K562 (cell line): ENCODE measurements around the gene DST. TPM values are rescaled to one million over a fixed set of nuclear protein-coding genes. Genes with fewer than 3 reads are reported as not detected.

Source experiments
- ATAC-seq: fragments of 200-7000 bp; cut with Tn5 transposase; 3 replicates; pipeline ENCODE4 v1.9.1; 2020; ENCODE audit warnings: moderate library complexity
- BruUV-seq: library from RNA; stranded (reverse); fragments of 400-500 nt; replicated peaks from 2 replicates; lab custom pipeline; 2021; lab: Mats Ljungman, UMichigan
- CTCF ChIA-PET: fragments of 300-600 bp; formaldehyde crosslinking; extraction: SDS; loops from one replicate; lab custom pipeline; 2021; ENCODE audit warnings: low intra/inter-chr PET ratio; lab: Yijun Ruan, JAX
- POLR2A ChIA-PET: fragments of 300-600, 350-650 bp; sonication (Branson Sonifier 250); formaldehyde crosslinking; extraction: SDS; loops from one replicate; lab custom pipeline; 2021; ENCODE audit warnings: antibody characterized with exemption, inconsistent platforms; lab: Yijun Ruan, JAX
- DNase-seq, 4 experiments: peaks; one replicate each; pipeline versions ENCODE4 v3.0.0 to v3.0.0-alpha.2; 2011 to 2018; ENCODE audit warnings: low spot score in 3 of 4, mixed read lengths in 3 of 4; ENCODE audit errors: extremely low read depth in 1 of 4
- FAIRE-seq: peaks from 2 replicates; lab custom pipeline; 2011; peaks lifted over from hg19 to GRCh38; lab: Jason Lieb, UNC
- H2AFZ ChIP-seq: 2 replicates; pipeline ENCODE4 v1.6.0; 2011; ENCODE audit warnings: low read depth, low read length, control low read depth, inconsistent platforms
- H3K27ac ChIP-seq: fragments of 200-600 bp; 3 replicates; pipeline ENCODE4 v1.8.0; 2011; ENCODE audit warnings: low read depth, mild to moderate bottlenecking, control low read depth, inconsistent platforms, low read length, moderate library complexity, mixed read lengths; ENCODE audit errors: extremely low read depth
- H3K27me3 ChIP-seq, 2 experiments: fragments of 300-600 bp in 1 of 2; 2 replicates in 1 of 2; 3 replicates in 1 of 2; pipeline versions ENCODE4 v1.6.0 to v1.8.0; 2011; ENCODE audit warnings: inconsistent platforms in 2 of 2, low read length in 2 of 2, mild to moderate bottlenecking in 1 of 2, mixed read lengths in 1 of 2, moderate library complexity in 1 of 2; ENCODE audit not compliant: control insufficient read depth in 2 of 2, insufficient read depth in 2 of 2
- H3K36me3 ChIP-seq: fragments of 300-600 bp; 3 replicates; pipeline ENCODE4 v1.8.0; 2011; ENCODE audit warnings: mild to moderate bottlenecking, low read length, inconsistent platforms; ENCODE audit not compliant: control insufficient read depth, insufficient read depth
- H3K4me1 ChIP-seq, 2 experiments: fragments of 200-600 bp in 1 of 2; replicated peaks in 1 of 2; 2 replicates in 1 of 2; 3 replicates in 1 of 2; pipeline versions ENCODE4 v1.5.1 to v1.8.0; 2011; ENCODE audit warnings: inconsistent platforms in 2 of 2, low read length in 2 of 2, mild to moderate bottlenecking in 1 of 2, mixed read lengths in 1 of 2, moderate library complexity in 1 of 2; ENCODE audit not compliant: control insufficient read depth in 2 of 2, insufficient read depth in 2 of 2
- H3K4me2 ChIP-seq: 2 replicates; pipeline ENCODE4 v1.6.1; 2011; ENCODE audit warnings: low read length, control low read depth, inconsistent platforms, mixed read lengths; ENCODE audit not compliant: insufficient read depth
- H3K4me3 ChIP-seq: fragments of 200-600 bp; sonication (generic), shearing (Covaris generic); 2 replicates; pipeline ENCODE4 v1.5.1; 2016; ENCODE audit warnings: control low read depth, inconsistent platforms
- H3K79me2 ChIP-seq: fragments of 200-600 bp; 3 replicates; pipeline ENCODE4 v1.8.0; 2011; ENCODE audit warnings: low read length, inconsistent platforms; ENCODE audit not compliant: control insufficient read depth, insufficient read depth
- H3K9ac ChIP-seq, 2 experiments: 2 replicates each; pipeline versions ENCODE4 v1.6.0 to v1.6.1; 2011; ENCODE audit warnings: low read depth in 2 of 2, low read length in 2 of 2, control low read depth in 1 of 2, inconsistent platforms in 1 of 2, mild to moderate bottlenecking in 1 of 2, mixed read lengths in 1 of 2; ENCODE audit not compliant: insufficient read depth in 1 of 2
- H3K9me1 ChIP-seq: one replicate; pipeline ENCODE4 v1.6.0; 2011; ENCODE audit warnings: inconsistent platforms, mild to moderate bottlenecking, low read length, moderate library complexity; ENCODE audit not compliant: control insufficient read depth, insufficient read depth
- H3K9me3 ChIP-seq: replicated peaks from 2 replicates; pipeline ENCODE4 v1.5.1; 2011; ENCODE audit warnings: low read depth, low read length, inconsistent platforms; ENCODE audit not compliant: control insufficient read depth, insufficient read depth
- H4K20me1 ChIP-seq: replicated peaks from 2 replicates; pipeline ENCODE4 v1.6.1; 2011; ENCODE audit warnings: low read length, inconsistent platforms, mixed read lengths; ENCODE audit not compliant: control insufficient read depth, insufficient read depth
- CBFA2T2 ChIP-seq: fragments of 450-650 bp; conservative IDR thresholded peaks from 2 replicates; pipeline ENCODE4 v1.6.1; 2017; ENCODE audit warnings: mild to moderate bottlenecking
- FOSL1 ChIP-seq: fragments of 200-800 bp; sonication (Bioruptor generic); conservative IDR thresholded peaks from 2 replicates; pipeline ENCODE4 v1.6.1; 2016; ENCODE audit warnings: missing genetic modification characterization, missing compliant biosample characterization
- FOXA1 ChIP-seq: fragments of 450-650 bp; IDR thresholded peaks from 2 replicates; pipeline ENCODE4 v1.6.1; 2016; ENCODE audit warnings: mild to moderate bottlenecking, borderline replicate concordance
- HEY1 ChIP-seq: fragments of 250-450 bp; sonication (Bioruptor Pico); IDR thresholded peaks from 2 replicates; pipeline ENCODE4 v1.5.0; 2020; ENCODE audit warnings: mild to moderate bottlenecking, moderate library complexity, borderline replicate concordance
- HNRNPL ChIP-seq: fragments of 200-400 bp; formaldehyde crosslinking; IDR thresholded peaks from 2 replicates; pipeline ENCODE4 v1.6.1; 2017; ENCODE audit warnings: low read depth, mild to moderate bottlenecking, low read length
- NFIX ChIP-seq: fragments of 250-450 bp; sonication (Bioruptor Pico); IDR thresholded peaks from 2 replicates; pipeline ENCODE4 v1.4.0; 2020; ENCODE audit warnings: low read depth, mild to moderate bottlenecking, moderate library complexity
- STAT6 ChIP-seq: sonication (generic); formaldehyde crosslinking; IDR thresholded peaks from 2 replicates; pipeline ENCODE4 v1.8.1; 2023; ENCODE audit warnings: mild to moderate bottlenecking, missing genetic modification reagents
- ZNF212 ChIP-seq: fragments of 450-650 bp; formaldehyde crosslinking; IDR thresholded peaks from 2 replicates; pipeline ENCODE4 v1.4.0; 2020; ENCODE audit warnings: mild to moderate bottlenecking
- WGBS: fragments of 100-300 bp; shearing (Covaris generic); methylation state at CpG from one replicate; pipeline ENCODE4 v1.1.6; 2016; ENCODE audit warnings: low coverage, mixed read lengths; ENCODE audit not compliant: insufficient coverage; ENCODE audit errors: missing lambda C conversion rate; 5-methylcytosine and 5-hydroxymethylcytosine counted together
- in situ Hi-C: fragments of 300-500 bp; cut with MboI; formaldehyde crosslinking; loops from 4 replicates; pipeline ENCODE4 v1.15.0; 2018; ENCODE audit warnings: inconsistent platforms, mixed read lengths
- intact Hi-C: fragments of 100-400 bp; cut with micrococcal nuclease; formaldehyde crosslinking; loops from 2 replicates; pipeline ENCODE4 v1.14.2; 2022
- polyA plus RNA-seq, 8 experiments: library from polyadenylated mRNA; depleted of rRNA in 4 of 8; stranded (reverse) in 5 of 8; unstranded in 3 of 8; fragments of >200 nt; fragmentation: Nextera tagmentation in 2 of 8; fragmentation: Illumina TruSeq in 1 of 8; extraction: Ambion mirVana in 2 of 8; extraction: Trizol in 1 of 8; gene quantifications; 2 replicates each; pipeline versions ENCODE4 v1.2.1 to v1.2.3, GENCODE V29; 2011 to 2014; ENCODE audit warnings: inconsistent platforms in 1 of 8, missing spikeins in 1 of 8
- total RNA-seq, 7 experiments: library from RNA; depleted of rRNA in 6 of 7; stranded (reverse); fragments of >200 nt in 6 of 7; fragmentation: Illumina TruSeq in 2 of 7; extraction: Trizol in 2 of 7; gene quantifications; 2 replicates each; pipeline versions ENCODE4 v1.2.1 to v1.2.3, GENCODE V29; 2011 to 2021; ENCODE audit warnings: low replicate concordance in 1 of 7

The DST gene
- total and polyA plus RNA-seq, 9 of the 15 experiments (the other 6 are each of a cell fraction or from before 2014, with no cell fraction given): 5.2 to 21.9 (median 13.3) TPM

GRCh38 chr6:56521454-56521853 lies 121.2 kb downstream of the DST start:
- peaks cover 3% of the 10 kb centered on the region; the same call in 1 of the 3 replicates for H3K36me3 ChIP-seq
- CTCF ChIA-PET: no interaction called here
- POLR2A ChIA-PET: interaction anchor here (1.0 to 1.6 kb wide), 3 partner anchors 7 to 20 kb away, joined by 3 to 5 read pairs (median 4); no protein-coding TSS in a partner anchor
- H3K4me3 ChIP-seq: no peak overlapping the region
- no peak overlapping the region for H2AFZ ChIP-seq
- FAIRE-seq: no peak
- TF ChIP-seq FOXA1: no peak
- H3K27ac ChIP-seq: no peak overlapping the region
- no peaks in the 10 kb centered on the region for H3K9me1 ChIP-seq
- no peaks in the 10 kb centered on the region for H3K9me3 ChIP-seq
- no peaks in the 10 kb centered on the region; a peak in 1 of 5 replicates for H3K4me1 ChIP-seq
- in situ Hi-C loops: no loop called here
- 69% methylated on average over 2 of the region's 2 CpGs for WGBS
- no peak for ATAC-seq
- H4K20me1 ChIP-seq: no peaks in the 10 kb centered on the region
- H3K9ac ChIP-seq: no peak overlapping the region
- H3K79me2 ChIP-seq: no peaks in the 10 kb centered on the region
- BruUV-seq: no TSS peak
- no peak overlapping the region for H3K4me2 ChIP-seq
- intact Hi-C loops: no loop called here
- DNase-seq: no peak
- no peaks in the 10 kb centered on the region for H3K27me3 ChIP-seq

- ATAC-seq (no peak), FAIRE-seq (no peak), DNase-seq (no peak)
- BruUV-seq: no TSS peak
- Histone ChIP-seq H3K4me3 (no peak overlapping the region), H3K9ac (no peak overlapping the region), H3K4me2 (no peak overlapping the region), H3K27ac (no peak overlapping the region), H3K4me1 (no peaks in the 10 kb centered on the region; a peak in 1 of 5 replicates), H2AFZ (no peak overlapping the region), H3K36me3 (no peaks in the 10 kb centered on the region), H3K9me1 (no peaks in the 10 kb centered on the region), H4K20me1 (no peaks in the 10 kb centered on the region), H3K27me3 (no peaks in the 10 kb centered on the region), H3K9me3 (no peaks in the 10 kb centered on the region), H3K79me2 (no peaks in the 10 kb centered on the region)
- WGBS: 94% methylated on average over 1 of the region's 1 CpG
- ChIA-PET POLR2A (interaction anchor here (1.0 to 1.1 kb wide), 2 partner anchors 9 kb away, joined by 3 read pairs; no protein-coding TSS in a partner anchor), CTCF (no interaction called here)
- intact Hi-C loops: no loop called here
- in situ Hi-C loops: no loop called here
- TF ChIP-seq STAT6 (CRISPR knock-in tag) (no peak), FOSL1 (tag) (no peak), CBFA2T2 (no peak), HNRNPL (no peak), NFIX (CRISPR knock-in tag) (no peak), HEY1 (CRISPR knock-in tag) (no peak), ZNF212 (CRISPR knock-in tag) (no peak)
Measured at GRCh38 chr6:56520218-56520617, 122.5 kb downstream of the DST start.
